Hematopoietic multipotent progenitor cell treated with erythropoietin and hydrocortisone succinate and interleukin-3 and kit ligand, for 4 days (in vitro differentiated cells): ENCODE data around the gene VRK1.

Experiments used
- DNase-seq: peaks from one replicate; pipeline ENCODE4 v3.0.0-alpha.2; 2015

The VRK1 gene

GRCh38 chr14:96889091-96889490 lies 91.9 kb downstream of the VRK1 start:
- DNase-seq: no peak

- no peak for DNase-seq
Measured at GRCh38 chr14:96893966-96894622, 96.9 kb downstream of the VRK1 start.

GRCh38 chr14:96894966-96895365 lies 97.8 kb downstream of the VRK1 start:
- DNase-seq: no peak

- no peak for DNase-seq
Measured at GRCh38 chr14:96895658-96896271, 98.6 kb downstream of the VRK1 start.

GRCh38 chr14:96897184-96897583 lies 100.0 kb downstream of the VRK1 start:
- no peak for DNase-seq

- no peak for DNase-seq
Measured at GRCh38 chr14:96901227-96901626, 104.0 kb downstream of the VRK1 start.

GRCh38 chr14:96902004-96902403 lies 104.8 kb downstream of the VRK1 start:
- no peak for DNase-seq

- no peak for DNase-seq
Measured at GRCh38 chr14:96903444-96904023, 106.4 kb downstream of the VRK1 start.

- no peak for DNase-seq
Measured at GRCh38 chr14:96904201-96904600, 107.0 kb downstream of the VRK1 start.

- DNase-seq: no peak
Measured at GRCh38 chr14:96905065-96905464, 107.9 kb downstream of the VRK1 start.

GRCh38 chr14:96905825-96906224 lies 108.6 kb downstream of the VRK1 start:
- peak; percentile 76 for DNase-seq

GRCh38 chr14:96906434-96906833 lies 109.3 kb downstream of the VRK1 start:
- no peak for DNase-seq

- DNase-seq: no peak
Measured at GRCh38 chr14:96909841-96910364, 112.7 kb downstream of the VRK1 start.

- DNase-seq: peak; percentile 39
Measured at GRCh38 chr14:96911499-96912149, 114.4 kb downstream of the VRK1 start.

GRCh38 chr14:96914571-96915128 lies 117.5 kb downstream of the VRK1 start:
- DNase-seq: no peak

GRCh38 chr14:96915478-96915877 lies 118.3 kb downstream of the VRK1 start:
- no peak for DNase-seq

GRCh38 chr14:96916751-96917150 lies 119.6 kb downstream of the VRK1 start:
- no peak for DNase-seq

- DNase-seq: peak; percentile 73
Measured at GRCh38 chr14:96917442-96917963, 120.3 kb downstream of the VRK1 start.

GRCh38 chr14:96920023-96920422 lies 122.8 kb downstream of the VRK1 start:
- DNase-seq: peak; percentile 25

GRCh38 chr14:96920820-96921219 lies 123.6 kb downstream of the VRK1 start:
- no peak for DNase-seq

GRCh38 chr14:96922986-96923385 lies 125.8 kb downstream of the VRK1 start:
- no peak for DNase-seq

- no peak for DNase-seq
Measured at GRCh38 chr14:96925422-96925821, 128.2 kb downstream of the VRK1 start.

- no peak for DNase-seq
Measured at GRCh38 chr14:96926001-96926400, 128.8 kb downstream of the VRK1 start.
